Measurements from ENCODE around the gene ZNF692.
"Not testable (repeated sequence)": the region's sequence is repeated elsewhere in the genome, so short reads cannot be mapped to it uniquely, and the experiment has no call there.

ZNF692 gene

GRCh38 chr1:248848602-248849001 lies 10.3 kb downstream of the ZNF692 start:
- no peak for DNase-seq

GRCh38 chr1:248847956-248848561 lies 10.8 kb downstream of the ZNF692 start:
- no peak for DNase-seq

- DNase-seq: no peak
Measured at GRCh38 chr1:248847181-248847955, 11.5 kb downstream of the ZNF692 start.

- DNase-seq: no peak
Measured at GRCh38 chr1:248844526-248844925, 14.4 kb downstream of the ZNF692 start.

- DNase-seq: no peak
Measured at GRCh38 chr1:248843687-248844086, 15.2 kb downstream of the ZNF692 start.

- DNase-seq: no peak
Measured at GRCh38 chr1:248842781-248843331, 16.0 kb downstream of the ZNF692 start.

- DNase-seq: no peak
Measured at GRCh38 chr1:248841702-248842395, 17.0 kb downstream of the ZNF692 start.

GRCh38 chr1:248840946-248841345 lies 17.9 kb downstream of the ZNF692 start:
- no peak for DNase-seq

GRCh38 chr1:248839168-248839555 lies 19.7 kb downstream of the ZNF692 start:
- DNase-seq: no peak

GRCh38 chr1:248838357-248839167 lies 20.3 kb downstream of the ZNF692 start:
- peak; percentile 49 to 76 (median 63) for DNase-seq

GRCh38 chr1:248837781-248838356 lies 21.0 kb downstream of the ZNF692 start, which contains the start of gene ZNF672:
TSS of gene ZNF672 (plus strand) at chr1:248838224. CDS start at chr1:248847275, 9,051 bp downstream.
- peak; percentile 74 to 89 (median 80) for DNase-seq

- DNase-seq: no peak
Measured at GRCh38 chr1:248837045-248837780, 21.7 kb downstream of the ZNF692 start.

GRCh38 chr1:248834343-248834940 lies 24.4 kb downstream of the ZNF692 start:
- DNase-seq: no peak

- no peak for DNase-seq
Measured at GRCh38 chr1:248831842-248832241, 27.0 kb downstream of the ZNF692 start.

- not testable (repeated sequence) for DNase-seq
Measured at GRCh38 chr1:248830718-248831017, 28.2 kb downstream of the ZNF692 start.

GRCh38 chr1:248828845-248829244 lies 30.0 kb downstream of the ZNF692 start:
- DNase-seq: no peak

GRCh38 chr1:248825909-248826760 lies 32.8 kb downstream of the ZNF692 start, which contains the start of gene SH3BP5L:
TSS of gene SH3BP5L (minus strand) at chr1:248825915. CDS start at chr1:248824935, 980 bp downstream.
- DNase-seq: peak; percentile 72 to 83 (median 78)

GRCh38 chr1:248825573-248825908 lies 33.3 kb downstream of the ZNF692 start:
- no peak for DNase-seq

- DNase-seq: no peak
Measured at GRCh38 chr1:248825136-248825535, 33.7 kb downstream of the ZNF692 start.

- DNase-seq: no peak
Measured at GRCh38 chr1:248824701-248825100, 34.2 kb downstream of the ZNF692 start.

Data from activated naive CD4-positive, alpha-beta T cell (primary cell).